Upper lobe of left lung (tissue), 4 donors: ENCODE measurements around the gene POU4F1.

ENCODE experiments used
- CTCF ChIP-seq, 6 experiments: fragments of 450-650 bp in 4 of 6; fragments of 200-600 bp in 2 of 6; sonication (generic) in 2 of 6; IDR thresholded peaks; one replicate each; pipeline ENCODE4 v1.5.1; 2016 to 2019; ENCODE audit warnings: antibody characterized with exemption in 6 of 6
- EP300 ChIP-seq, 4 donors: sonication (generic); formaldehyde crosslinking; IDR thresholded peaks; one replicate each; pipeline ENCODE4 v1.5.1; 2017; ENCODE audit warnings: antibody characterized with exemption in 4 of 4, control low read depth in 2 of 4
- POLR2A ChIP-seq, 4 donors: fragments of 450-650 bp; IDR thresholded peaks; one replicate each; pipeline ENCODE4 v1.5.1; 2016 to 2017; ENCODE audit warnings: antibody characterized with exemption in 4 of 4, mild to moderate bottlenecking in 2 of 4

DNA sequence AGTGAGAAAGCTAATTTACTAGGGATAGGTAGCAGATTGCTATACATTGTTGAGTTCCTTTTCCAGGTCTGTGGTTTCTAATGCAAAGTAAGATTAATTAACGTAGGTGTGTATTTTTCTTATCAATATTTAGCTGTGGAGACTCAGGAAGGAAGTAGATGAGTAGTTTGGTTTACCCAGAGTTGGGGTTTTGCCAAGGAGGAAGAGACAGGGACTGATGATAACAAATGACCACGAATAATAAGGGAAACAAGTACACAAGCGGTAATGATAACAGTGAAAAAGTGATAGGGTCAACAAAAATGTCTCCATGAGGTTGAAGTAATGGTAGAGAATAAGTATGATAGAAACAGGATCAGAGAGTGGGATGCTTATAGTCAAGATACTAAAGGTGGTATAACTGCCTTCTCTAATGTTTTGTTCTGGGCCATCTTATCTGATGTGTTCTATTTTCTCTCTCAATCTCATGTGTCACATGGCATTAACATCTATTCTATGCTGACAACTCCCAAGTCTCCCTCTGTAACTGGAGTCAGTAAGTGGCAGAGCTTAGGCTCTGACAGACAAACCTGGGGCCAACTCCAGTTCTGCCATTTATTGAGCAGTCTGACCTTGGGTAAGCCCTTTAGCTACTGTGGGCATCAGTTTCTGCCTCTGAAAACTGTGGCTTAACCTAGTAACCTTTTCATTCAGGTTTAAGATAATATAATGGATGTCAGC lies 46.8 kb upstream of the POU4F1 start:
- no peak for TF ChIP-seq CTCF (IDR thresholded peaks at IDR 0.05)
- TF ChIP-seq EP300 (IDR thresholded peaks at IDR 0.05): no peak
- TF ChIP-seq POLR2A (IDR thresholded peaks at IDR 0.05): no peak
